GM12892 (cell line): ENCODE measurements around the gene VIPR2.

Experiments used
- DNase-seq: peaks from one replicate; pipeline ENCODE4 v3.0.0; 2011; ENCODE audit not compliant: insufficient read length
- FAIRE-seq: peaks from 2 replicates; lab custom pipeline; 2011; peaks lifted over from hg19 to GRCh38; lab: Jason Lieb, UNC
- POLR2A ChIP-seq: IDR thresholded peaks from 2 replicates; pipeline ENCODE4 v1.6.1; 2011; ENCODE audit warnings: low read depth, low read length, control low read depth
- POLR2AphosphoS5 ChIP-seq: IDR thresholded peaks from 2 replicates; pipeline ENCODE4 v1.6.1; 2011; ENCODE audit warnings: low read depth, low read length, control low read depth
- TAF1 ChIP-seq: IDR thresholded peaks from 2 replicates; pipeline ENCODE4 v1.6.1; 2011; ENCODE audit warnings: low read depth, mild to moderate bottlenecking, control low read depth, low read length, borderline replicate concordance

Gene VIPR2

DNA sequence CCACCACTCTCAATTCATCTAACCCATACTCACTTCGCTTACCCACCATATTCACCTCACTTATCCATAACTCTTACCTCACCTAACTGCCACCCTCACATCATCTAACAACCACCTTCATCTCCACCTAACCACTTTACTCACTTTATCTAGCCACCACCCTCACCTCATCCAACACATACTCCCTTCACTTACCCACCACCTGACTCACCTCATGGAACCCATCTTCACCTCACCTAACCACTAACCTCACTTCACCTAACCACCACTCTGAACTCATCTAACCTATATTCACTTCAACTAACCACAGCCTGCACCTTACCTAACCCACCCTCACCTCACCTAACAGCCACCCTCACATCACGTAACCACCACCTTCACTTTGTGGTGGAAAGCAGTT is 84.2 kb downstream of the VIPR2 start:
- DNase-seq (no peak), FAIRE-seq (no peak)
- TF ChIP-seq TAF1 = no peak
- TF ChIP-seq POLR2AphosphoS5 = no peak
- no peak for TF ChIP-seq POLR2A

DNA sequence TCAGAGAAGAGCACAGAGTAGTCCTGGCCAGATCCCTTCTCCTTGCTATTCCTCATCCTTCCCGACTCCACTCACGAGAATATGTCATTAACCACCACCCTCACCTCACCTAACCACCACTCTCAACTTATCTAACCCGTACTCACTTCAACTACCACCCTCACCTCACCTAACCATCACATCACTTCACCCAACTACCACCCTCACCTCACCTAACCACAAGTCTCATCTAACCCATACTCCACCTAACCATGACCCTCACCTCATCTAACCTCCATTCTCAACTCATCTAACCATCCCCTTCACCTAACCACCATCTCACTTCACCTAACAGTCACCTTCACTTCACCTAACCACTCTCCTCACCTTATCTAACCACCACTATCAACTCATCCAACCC is 85.0 kb downstream of the VIPR2 start:
- DNase-seq (no peak), FAIRE-seq (no peak)
- no peak for TF ChIP-seq POLR2AphosphoS5

DNA sequence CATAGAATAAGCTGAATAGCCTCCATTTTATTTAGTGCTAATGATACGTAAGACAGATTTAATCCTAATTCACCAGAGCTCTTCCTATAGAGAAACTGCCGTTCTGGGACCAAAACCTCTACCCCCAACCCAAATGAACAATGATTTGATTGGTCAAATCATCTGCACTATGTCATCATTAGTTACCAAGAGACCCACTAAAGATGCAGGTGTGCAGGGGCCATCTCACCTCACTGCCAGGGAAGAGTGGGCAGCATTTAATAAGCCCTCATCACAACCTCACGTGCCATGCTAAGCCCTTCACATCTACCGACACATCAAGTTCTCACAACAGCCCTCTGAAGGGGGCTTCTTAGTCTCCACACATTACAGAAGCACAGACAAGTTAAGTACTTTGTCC is 87.0 kb downstream of the VIPR2 start:
- no peak for DNase-seq
- FAIRE-seq = no peak
- TF ChIP-seq POLR2A (no peak), POLR2AphosphoS5 (no peak), TAF1 (no peak)

DNA sequence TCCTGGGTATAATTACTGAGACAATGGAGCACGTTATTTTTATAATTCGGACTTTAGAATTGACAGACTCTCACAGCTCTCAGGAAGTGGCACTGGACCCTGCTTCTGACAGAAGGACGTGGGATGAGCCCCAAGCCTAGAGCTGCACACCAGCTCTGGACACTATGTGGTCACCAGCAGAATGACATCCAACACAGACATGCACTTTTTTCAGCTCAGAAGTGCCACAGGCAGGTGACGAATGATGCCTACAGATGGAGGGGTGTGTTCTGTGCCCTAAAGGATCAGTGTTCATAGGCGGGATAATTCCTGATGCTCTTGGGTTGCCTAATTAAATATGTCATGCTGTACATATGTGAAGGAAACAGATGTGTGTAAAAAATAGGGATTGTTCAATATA is 87.9 kb downstream of the VIPR2 start:
- no peak for TF ChIP-seq POLR2AphosphoS5
- no peak for TF ChIP-seq POLR2A
- no peak for TF ChIP-seq TAF1
- no peak for FAIRE-seq
- DNase-seq = no peak

DNA sequence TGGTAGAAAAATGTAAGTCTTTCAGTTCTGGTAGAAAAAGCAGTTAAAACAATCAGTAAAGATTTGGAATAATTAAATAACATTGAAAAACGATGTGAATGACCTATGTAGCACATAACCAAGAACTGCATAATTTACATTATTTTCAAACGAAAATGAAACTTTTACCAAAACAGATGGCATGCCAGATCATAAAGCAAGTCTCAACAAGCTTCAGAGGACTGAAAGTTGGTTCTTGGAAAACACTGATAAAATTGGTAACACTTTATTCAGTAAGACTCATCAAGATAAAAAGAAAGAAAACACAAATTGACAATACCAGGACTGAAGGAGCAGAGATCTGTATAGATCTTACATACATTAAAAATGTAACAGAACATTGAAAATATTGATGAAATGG is 92.8 kb downstream of the VIPR2 start:
- FAIRE-seq = no peak
- DNase-seq = no peak
- TF ChIP-seq POLR2A (no peak), TAF1 (no peak), POLR2AphosphoS5 (no peak)

DNA sequence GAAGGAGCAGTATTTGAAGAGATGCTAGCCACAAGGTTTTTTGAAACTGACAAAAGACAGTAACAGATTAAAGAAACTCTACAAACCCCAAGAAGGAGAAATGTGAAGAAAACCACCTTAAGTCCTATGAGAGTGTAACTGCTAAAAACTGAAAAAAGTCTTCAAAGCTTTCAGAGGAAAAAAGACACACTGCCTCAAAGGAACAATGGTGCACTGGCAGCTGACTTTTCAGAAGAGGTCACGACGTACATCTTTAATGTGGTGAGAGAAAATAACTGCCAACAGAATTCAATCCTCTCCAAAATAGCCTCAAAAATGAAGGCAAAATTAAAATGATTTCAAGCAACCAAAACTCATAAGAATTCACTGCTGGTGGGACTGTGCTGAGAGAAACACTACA is 94.0 kb downstream of the VIPR2 start:
- FAIRE-seq = no peak
- TF ChIP-seq TAF1 (no peak), POLR2AphosphoS5 (no peak), POLR2A (no peak)
- DNase-seq = no peak

DNA sequence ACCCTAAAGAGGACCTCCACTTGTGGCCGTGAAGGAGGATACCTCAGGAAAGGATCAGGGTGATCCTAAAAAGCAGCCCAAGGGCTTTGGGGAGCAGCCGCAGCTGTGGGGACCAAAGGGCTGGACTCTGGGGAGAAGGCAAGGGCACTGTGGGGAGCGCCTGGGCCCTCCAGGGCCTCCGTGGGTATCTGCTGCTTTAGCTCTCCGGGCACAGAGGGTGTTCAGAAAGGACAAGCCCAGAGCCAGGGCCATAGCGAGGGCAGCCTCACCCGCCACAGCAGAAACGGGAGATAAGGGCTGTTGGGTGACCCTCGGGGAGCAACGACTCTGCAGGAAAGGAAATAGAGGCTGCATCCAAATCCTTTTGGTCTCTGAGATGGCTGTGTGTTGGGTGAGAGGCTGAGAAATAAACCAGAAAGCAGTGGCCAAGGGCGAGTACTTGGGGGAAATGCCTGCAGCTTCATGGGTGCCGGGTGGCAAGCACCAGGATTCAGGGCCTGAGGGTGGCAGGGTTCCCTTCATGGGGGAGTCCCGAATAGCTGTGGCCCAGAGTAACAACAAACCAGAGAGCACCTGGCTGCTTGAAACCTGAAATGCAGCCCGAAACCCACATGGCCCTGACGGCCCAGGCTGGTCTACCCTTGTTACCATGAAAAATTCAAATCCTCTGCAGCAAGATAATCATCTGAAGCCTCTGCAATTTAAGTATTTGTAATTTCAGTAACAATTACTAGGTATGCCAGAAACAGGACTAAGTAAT is 95.2 kb downstream of the VIPR2 start:
- DNase-seq (no peak), FAIRE-seq (no peak)
- no peak for TF ChIP-seq TAF1
- TF ChIP-seq POLR2AphosphoS5 = no peak
- no peak for TF ChIP-seq POLR2A

DNA sequence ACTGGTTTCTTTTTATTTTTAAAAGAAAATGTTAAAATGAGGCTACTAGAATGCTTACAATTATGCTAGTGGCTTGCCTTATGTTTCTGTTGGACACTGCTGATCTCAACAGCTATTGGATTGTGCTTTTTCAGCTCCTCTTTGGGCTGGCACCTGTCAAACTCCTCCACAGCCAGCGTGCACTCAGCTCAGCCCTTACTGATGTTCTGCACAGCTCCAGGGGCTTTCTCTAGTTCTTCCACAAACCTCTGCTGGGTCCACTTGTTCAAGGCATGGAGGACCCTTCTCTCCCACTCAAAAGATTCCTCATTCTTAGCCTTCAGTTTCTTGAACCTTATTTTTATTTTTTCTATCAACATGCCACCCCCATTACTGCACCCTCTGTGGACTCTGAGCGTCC is 96.0 kb downstream of the VIPR2 start:
- no peak for DNase-seq
- FAIRE-seq = no peak
- TF ChIP-seq TAF1 (no peak), POLR2A (no peak), POLR2AphosphoS5 (no peak)

DNA sequence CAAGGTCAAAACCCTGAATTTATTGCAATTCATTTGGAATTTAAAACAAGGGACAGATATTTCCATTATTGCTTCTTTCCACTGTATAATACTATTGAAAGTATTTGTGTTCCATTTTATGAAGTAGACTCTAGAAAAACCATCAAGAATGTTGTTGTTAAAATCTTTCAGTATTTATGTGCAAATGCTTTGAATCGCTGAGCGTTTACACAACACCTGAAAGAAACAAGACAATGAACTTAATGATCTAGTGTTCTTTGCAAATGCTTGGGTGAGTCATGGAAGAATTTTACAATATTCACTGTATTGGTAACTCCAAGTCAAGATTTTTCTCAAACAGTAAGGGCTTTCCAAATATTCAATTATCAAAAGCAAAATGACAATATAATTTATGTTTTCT is 97.1 kb downstream of the VIPR2 start:
- FAIRE-seq = no peak
- no peak for DNase-seq
- no peak for TF ChIP-seq TAF1
- TF ChIP-seq POLR2A = no peak
- TF ChIP-seq POLR2AphosphoS5 = no peak

DNA sequence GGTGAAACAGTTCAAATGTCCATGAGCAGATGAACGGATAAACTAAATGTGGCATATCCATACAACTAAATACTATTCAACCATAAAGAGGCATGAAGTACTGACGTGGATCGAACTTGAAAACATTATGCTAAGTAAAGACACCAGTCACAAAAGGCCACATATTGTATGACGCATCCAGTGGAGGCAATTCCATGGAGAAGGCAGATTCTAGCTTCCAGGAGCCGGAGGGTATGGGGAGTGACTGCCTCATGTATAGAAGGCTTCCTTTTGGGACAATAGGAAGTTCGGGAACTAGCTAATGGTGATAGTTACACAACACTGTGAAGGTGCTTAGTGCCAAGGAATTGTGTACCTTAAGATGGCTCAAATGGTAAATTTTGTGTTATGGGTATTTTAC is 98.4 kb downstream of the VIPR2 start:
- no peak for FAIRE-seq
- no peak for TF ChIP-seq POLR2A
- no peak for TF ChIP-seq POLR2AphosphoS5
- no peak for TF ChIP-seq TAF1
- DNase-seq = no peak

DNA sequence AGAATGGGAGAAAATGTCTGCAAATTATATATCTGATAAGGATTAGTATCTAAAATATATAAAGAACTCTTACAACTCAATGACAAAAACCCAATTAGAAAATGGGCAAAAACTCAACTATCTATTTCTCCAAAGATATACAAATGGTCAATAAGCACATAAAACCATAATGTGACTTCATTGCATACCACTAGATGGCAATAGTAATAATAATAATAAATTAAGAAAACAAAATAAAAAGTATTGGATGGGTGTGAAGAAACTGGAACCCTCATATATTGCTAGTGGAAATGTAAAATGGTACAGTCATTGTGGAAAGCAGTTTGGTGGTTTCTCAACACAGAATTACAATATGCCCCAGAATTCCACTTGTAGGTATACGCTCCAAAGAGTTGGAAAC is 98.8 kb downstream of the VIPR2 start:
- no peak for DNase-seq
- no peak for FAIRE-seq
- TF ChIP-seq POLR2AphosphoS5 = no peak

DNA sequence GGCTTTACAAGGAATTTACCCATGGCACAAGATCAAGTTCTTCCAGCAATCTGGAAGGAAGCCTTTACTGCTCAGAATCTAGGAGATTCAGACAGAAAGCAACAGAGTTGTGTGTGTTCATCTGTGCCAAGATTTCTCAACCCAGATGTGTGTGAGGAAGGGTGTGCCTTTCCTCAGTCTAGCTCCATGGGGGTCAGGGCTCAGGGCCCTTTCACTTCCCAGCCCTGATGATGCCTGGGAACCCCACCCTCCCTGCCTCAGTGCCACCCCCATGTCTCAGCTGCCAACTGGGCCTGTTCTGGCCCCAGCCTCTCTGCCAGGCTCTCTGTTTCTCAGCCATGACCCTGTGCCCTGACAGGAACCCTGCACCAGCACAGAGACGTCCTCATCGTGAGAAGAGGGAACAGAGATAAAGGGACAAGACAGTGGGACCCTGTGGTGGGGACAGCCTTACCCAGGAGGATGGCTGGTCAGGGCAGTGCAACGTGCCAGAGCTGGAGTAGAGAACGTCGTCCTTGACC is 102.0 kb downstream of the VIPR2 start:
- no peak for FAIRE-seq
- no peak for TF ChIP-seq POLR2A
- TF ChIP-seq POLR2AphosphoS5 = no peak
- TF ChIP-seq TAF1 = no peak

DNA sequence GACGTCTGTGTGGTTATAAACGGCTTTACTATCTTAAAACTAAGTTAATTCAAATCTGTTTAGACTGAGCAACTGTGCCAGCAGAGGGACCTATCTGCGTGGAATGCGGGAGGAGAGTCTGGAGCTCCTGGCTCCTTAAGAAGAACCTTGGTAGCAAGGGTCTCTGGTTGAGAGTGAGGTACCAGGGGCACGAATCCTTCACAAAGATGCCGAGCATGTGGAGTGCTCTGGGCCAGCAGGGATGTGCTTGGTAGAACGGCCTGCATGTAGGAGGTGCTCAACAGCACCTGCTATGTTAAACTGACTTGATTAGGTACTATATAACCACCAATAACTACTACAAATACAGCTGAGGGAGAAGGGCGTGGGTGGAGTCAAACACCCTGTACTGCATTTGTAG is 102.6 kb downstream of the VIPR2 start:
- TF ChIP-seq TAF1 (no peak), POLR2AphosphoS5 (no peak), POLR2A (no peak)
- no peak for DNase-seq
- FAIRE-seq = no peak

More for the DNA sequence above, 102.0 kb downstream of the VIPR2 start:
- DNase-seq = no peak
